C4-2B (cell line): ENCODE results near the gene IGSF6.
"Not testable (repeated sequence)": the region's sequence is repeated elsewhere in the genome, so short reads cannot be mapped to it uniquely, and the experiment has no call there.

Source experiments
- H3K27ac ChIP-seq: fragments of 450-650 bp; 2 replicates; pipeline ENCODE4 v1.5.1; 2017
- ZFX ChIP-seq: fragments of 450-650 bp; IDR thresholded peaks from 2 replicates; pipeline ENCODE4 v1.6.1; 2017
- TF ChIP-seq, protein P1 (sequence below): fragments of 450-650 bp; conservative IDR thresholded peaks from 2 replicates; pipeline ENCODE4 v1.5.1; 2017; ENCODE audit warnings: mild to moderate bottlenecking

Gene IGSF6

DNA sequence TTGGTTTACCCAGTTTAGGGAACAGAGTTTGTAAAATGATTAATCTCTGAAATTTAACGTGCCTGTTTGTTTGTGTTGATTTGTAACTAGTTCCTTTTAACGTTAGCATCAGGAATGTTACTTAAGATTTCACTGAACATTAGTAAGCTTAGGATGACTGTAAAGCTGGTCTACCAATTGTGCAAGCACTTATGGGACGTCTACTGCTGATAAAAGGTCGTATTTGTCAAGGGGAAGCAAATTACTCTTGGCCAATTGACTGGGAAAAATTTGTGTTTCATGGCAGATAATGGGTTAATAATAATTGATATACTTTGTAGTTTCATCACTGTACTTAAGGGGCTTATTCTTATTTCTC, 41.2 kb downstream of the IGSF6 start:
- H3K27ac ChIP-seq = no peak overlapping the region
- TF ChIP-seq ZFX = no peak
- TF ChIP-seq, protein P1, sequence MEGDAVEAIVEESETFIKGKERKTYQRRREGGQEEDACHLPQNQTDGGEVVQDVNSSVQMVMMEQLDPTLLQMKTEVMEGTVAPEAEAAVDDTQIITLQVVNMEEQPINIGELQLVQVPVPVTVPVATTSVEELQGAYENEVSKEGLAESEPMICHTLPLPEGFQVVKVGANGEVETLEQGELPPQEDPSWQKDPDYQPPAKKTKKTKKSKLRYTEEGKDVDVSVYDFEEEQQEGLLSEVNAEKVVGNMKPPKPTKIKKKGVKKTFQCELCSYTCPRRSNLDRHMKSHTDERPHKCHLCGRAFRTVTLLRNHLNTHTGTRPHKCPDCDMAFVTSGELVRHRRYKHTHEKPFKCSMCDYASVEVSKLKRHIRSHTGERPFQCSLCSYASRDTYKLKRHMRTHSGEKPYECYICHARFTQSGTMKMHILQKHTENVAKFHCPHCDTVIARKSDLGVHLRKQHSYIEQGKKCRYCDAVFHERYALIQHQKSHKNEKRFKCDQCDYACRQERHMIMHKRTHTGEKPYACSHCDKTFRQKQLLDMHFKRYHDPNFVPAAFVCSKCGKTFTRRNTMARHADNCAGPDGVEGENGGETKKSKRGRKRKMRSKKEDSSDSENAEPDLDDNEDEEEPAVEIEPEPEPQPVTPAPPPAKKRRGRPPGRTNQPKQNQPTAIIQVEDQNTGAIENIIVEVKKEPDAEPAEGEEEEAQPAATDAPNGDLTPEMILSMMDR = no peak

DNA sequence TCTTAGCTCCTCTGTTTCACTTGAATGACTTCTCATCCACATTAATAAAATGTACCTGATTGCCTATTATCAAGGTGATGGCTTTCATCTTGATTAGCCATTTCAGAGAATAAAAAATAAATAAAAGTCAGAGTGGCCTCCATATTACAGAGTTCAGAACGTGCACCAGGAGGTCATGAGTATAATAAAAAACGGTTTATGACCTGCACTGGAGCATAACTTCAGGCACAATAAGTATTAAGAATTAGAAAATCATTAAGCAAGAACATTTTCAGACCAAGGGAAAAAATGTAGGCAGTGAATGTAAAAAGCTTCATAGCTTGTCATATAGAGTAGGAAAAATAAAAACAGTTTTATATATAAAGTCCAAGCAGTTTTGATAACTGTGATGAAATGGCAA, 41.6 kb downstream of the IGSF6 start:
- no peak overlapping the region for H3K27ac ChIP-seq
- no peak for TF ChIP-seq ZFX
- TF ChIP-seq, protein P1 = no peak

DNA sequence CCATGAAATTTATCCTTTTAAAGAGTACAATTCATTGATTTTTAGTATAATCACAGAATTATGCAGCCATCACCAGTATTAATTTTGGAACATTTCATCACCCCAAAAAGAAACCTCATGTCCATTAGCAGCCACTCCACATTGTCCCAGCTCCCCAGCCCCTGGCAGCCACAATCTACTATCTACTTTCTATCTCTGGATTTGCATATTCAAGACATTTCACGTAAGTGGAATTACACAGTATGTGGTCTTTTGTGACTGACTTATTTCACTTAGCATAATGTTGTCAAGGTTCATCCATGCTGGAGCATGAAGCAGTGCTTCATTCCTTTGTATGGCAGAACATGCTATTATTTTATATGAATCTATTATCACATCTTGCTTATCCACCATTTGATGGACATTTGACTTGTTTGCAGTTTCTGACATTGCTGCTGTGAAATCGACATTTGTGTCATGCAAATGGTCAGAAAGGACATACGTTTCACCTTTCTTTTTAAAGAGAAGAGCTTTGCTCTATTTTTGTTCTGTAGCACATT, 42.3 kb downstream of the IGSF6 start:
- H3K27ac ChIP-seq = no peak overlapping the region
- TF ChIP-seq ZFX = no peak
- TF ChIP-seq, protein P1 = no peak

DNA sequence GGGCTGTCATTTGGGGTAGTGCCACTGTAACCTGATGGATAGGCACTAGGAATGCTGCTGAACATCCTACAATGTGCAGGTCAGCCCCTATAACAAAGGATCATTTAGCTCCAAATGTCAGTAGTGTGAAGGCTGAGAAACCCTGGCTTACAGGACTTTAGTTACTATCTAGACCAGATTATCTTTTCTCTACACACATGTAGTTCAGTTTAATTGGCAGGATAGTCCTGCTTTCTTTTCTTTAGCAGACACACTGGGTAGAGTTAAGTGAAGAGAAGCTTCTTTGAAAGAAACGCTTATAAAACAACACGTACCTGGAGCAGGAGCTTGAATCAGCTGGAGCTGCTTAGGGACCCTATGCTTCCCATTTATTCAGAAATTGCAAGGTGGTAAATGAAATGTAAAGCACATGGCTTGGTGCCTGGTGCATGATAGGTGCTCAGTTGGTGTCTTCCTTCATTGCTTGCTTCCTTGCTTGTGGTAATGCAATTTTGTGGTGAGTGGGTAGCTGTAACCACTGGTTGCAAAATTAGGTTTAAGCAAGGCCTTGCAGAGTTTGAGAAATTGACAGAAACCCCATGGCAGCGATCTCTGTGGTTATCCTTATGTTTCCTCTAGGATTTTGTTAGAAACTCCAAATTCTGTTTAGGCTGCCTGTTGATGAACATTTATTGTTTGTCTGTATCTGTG, 43.6 kb downstream of the IGSF6 start:
- TF ChIP-seq, protein P1 = no peak
- no peak for TF ChIP-seq ZFX
- no peak overlapping the region for H3K27ac ChIP-seq

DNA sequence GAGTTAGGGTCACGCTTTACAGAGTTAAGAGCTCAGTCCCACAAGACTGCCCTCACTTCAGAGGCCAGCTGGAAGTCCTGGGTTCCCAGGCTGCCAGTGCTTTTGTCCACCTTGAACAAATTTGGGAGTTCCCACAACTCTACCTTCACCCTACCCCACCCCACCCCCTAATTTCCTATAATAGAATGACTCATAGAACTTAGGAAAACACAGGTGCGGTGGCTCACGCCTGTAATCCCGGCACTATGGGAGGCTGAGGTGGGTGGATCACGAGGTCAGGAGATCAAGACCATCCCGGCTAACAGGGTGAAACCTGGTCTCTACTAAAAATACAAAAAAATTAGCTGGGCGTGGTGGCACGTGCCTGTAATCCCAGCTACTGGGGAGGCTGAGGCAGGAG, 46.6 kb downstream of the IGSF6 start:
- H3K27ac ChIP-seq = not testable (repeated sequence)

DNA sequence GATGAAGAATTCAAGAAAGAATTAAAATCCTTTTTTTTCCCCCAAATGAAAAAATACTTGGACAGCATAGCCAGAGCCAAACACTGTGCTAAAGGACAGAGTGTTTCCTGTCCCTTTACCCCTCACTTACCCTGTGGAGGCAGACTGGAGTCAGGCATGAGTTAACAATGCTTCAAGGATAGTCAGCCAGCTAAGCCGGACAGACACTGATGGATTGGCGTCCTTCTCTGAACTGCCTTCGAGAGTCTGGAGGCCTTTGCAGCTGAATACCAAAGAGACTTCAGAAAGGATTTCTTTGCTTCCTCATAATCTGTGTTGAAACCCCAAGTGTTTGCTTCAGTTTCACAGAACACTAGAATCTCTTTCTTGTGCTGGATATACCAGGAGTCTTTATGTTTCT, 48.5 kb downstream of the IGSF6 start:
- H3K27ac ChIP-seq = no peak overlapping the region
- TF ChIP-seq ZFX = no peak
- TF ChIP-seq, protein P1 = no peak

DNA sequence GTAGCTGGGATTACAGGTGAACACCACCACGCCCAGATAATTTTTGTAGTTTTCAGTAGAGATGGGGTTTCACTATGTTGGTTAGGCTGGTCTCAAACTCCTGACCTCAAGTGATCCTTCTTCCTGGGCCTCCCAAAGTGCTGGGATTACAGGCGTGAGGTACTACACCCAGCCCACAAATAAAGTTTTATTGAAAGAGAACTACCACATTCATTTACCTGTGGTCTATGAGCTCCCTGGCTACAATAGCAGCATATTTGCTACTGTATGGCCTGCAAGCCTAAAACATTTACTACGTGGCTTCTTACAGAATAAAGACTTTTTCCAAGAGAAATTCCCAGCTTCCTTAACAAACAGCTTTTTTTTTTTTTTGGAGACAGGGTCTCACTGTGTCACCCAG, 49.6 kb downstream of the IGSF6 start:
- H3K27ac ChIP-seq = no peak overlapping the region
- TF ChIP-seq, protein P1 = no peak
- no peak for TF ChIP-seq ZFX
